C4-2B (cell line): ENCODE results near the gene IGFBP4.

Experiments
- H3K27ac ChIP-seq: fragments of 450-650 bp; 2 replicates; pipeline ENCODE4 v1.5.1; 2017
- ZFX ChIP-seq: fragments of 450-650 bp; IDR thresholded peaks from 2 replicates; pipeline ENCODE4 v1.6.1; 2017
- TF ChIP-seq, protein P1 (sequence below): fragments of 450-650 bp; conservative IDR thresholded peaks from 2 replicates; pipeline ENCODE4 v1.5.1; 2017; ENCODE audit warnings: mild to moderate bottlenecking

Gene IGFBP4

GRCh38 chr17:40457369-40457768 lies 14.1 kb downstream of the IGFBP4 start:
- no peak overlapping the region for H3K27ac ChIP-seq
- TF ChIP-seq, protein P1, sequence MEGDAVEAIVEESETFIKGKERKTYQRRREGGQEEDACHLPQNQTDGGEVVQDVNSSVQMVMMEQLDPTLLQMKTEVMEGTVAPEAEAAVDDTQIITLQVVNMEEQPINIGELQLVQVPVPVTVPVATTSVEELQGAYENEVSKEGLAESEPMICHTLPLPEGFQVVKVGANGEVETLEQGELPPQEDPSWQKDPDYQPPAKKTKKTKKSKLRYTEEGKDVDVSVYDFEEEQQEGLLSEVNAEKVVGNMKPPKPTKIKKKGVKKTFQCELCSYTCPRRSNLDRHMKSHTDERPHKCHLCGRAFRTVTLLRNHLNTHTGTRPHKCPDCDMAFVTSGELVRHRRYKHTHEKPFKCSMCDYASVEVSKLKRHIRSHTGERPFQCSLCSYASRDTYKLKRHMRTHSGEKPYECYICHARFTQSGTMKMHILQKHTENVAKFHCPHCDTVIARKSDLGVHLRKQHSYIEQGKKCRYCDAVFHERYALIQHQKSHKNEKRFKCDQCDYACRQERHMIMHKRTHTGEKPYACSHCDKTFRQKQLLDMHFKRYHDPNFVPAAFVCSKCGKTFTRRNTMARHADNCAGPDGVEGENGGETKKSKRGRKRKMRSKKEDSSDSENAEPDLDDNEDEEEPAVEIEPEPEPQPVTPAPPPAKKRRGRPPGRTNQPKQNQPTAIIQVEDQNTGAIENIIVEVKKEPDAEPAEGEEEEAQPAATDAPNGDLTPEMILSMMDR = no peak
- TF ChIP-seq ZFX = no peak

DNA sequence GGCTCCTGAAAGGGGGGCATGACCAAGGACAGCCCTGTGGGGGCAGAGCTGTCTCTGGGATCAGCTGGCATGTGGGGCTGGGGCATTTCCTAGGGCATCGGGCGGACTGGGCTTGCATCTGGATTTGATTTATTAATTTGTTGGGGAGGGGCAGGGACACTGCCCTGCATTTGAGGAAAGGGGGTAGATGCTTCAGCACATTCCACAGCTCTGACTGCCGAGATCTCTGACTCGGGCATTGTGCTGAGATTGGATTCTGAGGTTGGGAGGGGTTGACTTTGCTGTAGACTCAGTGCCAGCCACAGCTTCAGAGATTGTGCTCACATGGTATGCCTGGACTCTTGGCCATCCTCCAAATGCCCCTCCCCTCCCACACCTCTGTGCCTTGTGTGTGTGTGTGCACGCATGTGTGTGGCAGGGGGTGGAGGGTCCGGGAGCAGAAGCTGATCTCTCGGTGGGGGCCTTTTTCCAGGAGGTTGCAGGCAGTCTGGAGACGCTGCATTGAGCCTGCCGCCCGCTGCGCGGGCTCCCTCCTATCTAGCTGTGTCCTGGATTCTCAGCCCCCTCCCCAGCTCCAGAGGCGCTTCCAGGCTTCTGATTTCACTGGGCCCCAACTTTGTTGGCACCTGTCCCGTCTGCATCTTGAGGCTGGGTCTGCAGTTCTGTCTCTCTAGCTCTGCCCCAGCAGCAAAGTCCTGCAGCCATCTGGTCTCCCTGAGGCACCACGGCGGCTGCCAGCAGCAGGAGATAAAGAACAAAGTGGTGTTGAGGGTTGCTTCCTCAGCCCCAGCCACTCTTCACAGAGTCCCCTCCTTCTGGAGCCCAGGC lies 14.9 kb downstream of the IGFBP4 start:
- TF ChIP-seq, protein P1 = no peak
- TF ChIP-seq ZFX = no peak

DNA sequence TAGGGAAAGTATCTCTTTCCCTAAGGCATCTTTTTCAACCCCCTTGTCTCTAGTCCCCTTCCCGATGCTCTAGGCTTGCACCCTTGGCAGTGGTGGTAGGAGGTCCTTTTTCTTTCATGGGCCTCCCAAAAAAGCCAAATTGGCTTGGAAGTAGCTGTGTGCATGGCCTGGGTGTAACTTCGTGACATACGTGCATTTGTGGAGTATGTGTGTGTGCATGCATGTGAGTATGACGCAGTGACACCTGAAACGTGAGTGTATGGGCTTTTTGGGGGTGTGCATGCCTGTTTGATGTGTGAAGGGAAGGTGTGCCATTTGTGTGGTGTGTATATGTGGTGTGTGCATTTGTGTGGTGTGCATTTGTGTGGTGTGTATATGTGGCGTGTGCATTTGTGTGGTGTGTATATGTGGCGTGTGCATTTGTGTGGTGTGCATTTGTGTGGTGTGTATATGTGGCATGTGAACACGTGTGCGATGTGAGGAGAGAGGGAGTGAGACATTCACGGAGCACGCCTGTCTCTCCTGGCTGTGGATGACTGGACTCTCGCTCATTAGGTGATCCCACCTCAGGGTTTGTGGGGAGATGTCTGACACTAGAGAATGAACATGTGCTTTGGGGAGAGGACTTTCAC lies 15.7 kb downstream of the IGFBP4 start:
- TF ChIP-seq ZFX = no peak
- no peak overlapping the region for H3K27ac ChIP-seq

More for the DNA sequence above, 14.9 kb downstream of the IGFBP4 start:
- no peak overlapping the region for H3K27ac ChIP-seq

DNA sequence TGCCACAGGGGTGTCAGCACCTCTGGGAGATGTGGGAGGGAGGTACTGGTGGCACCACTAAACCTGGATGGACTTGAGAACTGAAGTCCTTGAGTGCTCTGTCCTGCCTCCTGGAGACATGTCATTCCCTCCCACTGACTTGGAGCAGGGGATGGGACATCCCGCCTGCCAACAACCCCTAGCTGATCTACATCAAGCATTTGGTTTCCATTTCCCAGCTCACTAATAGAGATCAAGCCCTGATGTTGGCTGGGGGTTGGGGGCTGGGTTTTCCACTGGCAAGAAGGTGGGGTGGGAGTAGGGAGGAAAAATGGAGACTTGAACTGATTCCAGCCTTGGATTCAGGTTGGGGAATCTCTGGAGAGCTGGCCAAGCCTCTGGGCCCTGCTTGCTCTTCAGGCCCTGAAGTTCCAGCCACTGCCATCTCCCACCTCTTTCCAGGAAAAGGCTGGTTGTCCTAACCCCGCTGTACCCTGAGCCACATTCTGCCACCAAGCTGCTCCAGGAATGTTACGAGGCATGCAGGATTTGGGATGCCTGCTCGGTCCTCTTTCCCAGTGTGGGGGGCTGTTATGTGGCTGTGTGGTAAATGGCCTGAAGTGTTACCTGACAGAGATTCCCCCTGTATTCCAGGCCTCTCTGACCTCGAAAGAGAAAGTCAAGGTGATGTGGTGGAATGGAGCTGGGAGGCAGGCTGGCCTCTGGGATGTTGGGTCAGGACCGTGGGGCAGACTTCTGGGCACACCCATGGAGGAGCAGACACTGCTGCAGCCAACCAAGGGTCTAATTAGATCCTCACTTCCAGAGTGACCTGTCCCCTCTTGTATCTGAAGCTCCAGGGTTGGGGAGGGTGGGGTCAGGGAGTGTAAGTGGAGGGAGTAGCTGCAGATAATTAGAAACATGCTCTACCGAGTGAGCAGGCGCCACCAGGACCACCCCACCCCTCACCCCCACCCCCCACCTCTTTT lies 16.7 kb downstream of the IGFBP4 start:
- TF ChIP-seq, protein P1 = no peak
- no peak for TF ChIP-seq ZFX
- H3K27ac ChIP-seq = no peak overlapping the region

DNA sequence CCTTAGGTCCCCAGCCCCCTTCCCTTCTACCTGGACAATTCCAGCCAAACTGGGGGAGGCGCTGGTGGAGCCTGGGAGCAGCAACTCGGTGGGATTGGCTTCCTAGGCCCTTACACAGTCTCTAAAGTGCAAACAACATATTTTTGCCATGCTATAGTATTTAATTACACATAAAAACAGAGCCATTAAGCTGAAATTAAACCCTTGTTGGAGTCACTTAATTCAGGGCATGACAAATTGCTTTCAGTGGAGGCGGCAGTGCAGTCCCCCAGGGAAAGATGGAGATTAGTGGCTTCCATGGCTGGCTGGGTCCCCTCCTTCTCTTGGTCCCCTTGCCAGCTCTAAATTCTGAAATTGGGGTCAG lies 17.3 kb downstream of the IGFBP4 start:
- H3K27ac ChIP-seq = no peak overlapping the region
- TF ChIP-seq, protein P1 = no peak
- TF ChIP-seq ZFX = no peak

- H3K27ac ChIP-seq = no peak overlapping the region
- no peak for TF ChIP-seq ZFX
- TF ChIP-seq, protein P1 = no peak
These were observed 17.9 kb downstream of the IGFBP4 start for GRCh38 chr17:40460968-40461731.

- TF ChIP-seq ZFX = no peak
- TF ChIP-seq, protein P1 = no peak
- H3K27ac ChIP-seq = no peak overlapping the region
These were observed 18.6 kb downstream of the IGFBP4 start for GRCh38 chr17:40461732-40462342.
